HG03097 (cell line): ENCODE measurements around the gene NPVF.

Source experiments
- ATAC-seq: cut with Tn5 transposase; IDR thresholded peaks from one replicate; pipeline ENCODE4 v1.9.1; 2021; ENCODE audit not compliant: unreplicated experiment, low FRiP score

NPVF gene

GRCh38 chr7:25235471-25235870 lies 7.2 kb upstream of the NPVF start:
- no peak for ATAC-seq

DNA sequence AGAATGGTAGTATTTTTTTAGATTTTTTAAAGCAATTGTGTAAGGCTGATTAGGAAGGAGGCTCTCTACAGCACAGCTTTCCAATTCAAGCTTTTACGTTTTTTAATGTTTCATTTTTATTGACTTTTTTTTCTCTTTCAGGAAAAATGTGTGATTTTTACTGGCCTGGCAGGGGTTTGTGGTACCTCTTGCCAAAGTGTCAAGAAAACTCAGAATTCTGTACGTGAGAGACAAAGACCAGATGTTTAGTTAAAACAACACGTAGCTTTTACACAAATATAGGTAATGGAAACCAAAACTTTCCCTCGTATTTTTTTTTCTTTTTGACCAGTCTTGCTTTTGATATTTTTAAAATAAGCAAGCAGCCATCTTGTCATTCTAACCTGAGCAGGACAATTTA lies 6.0 kb upstream of the NPVF start:
- no peak for ATAC-seq

- no peak for ATAC-seq
Observed at GRCh38 chr7:25223206-25223605, 5.1 kb downstream of the NPVF start.

GRCh38 chr7:25222666-25223065 lies 5.6 kb downstream of the NPVF start:
- no peak for ATAC-seq

- ATAC-seq = no peak
Observed at GRCh38 chr7:25221009-25221408, 7.3 kb downstream of the NPVF start.

DNA sequence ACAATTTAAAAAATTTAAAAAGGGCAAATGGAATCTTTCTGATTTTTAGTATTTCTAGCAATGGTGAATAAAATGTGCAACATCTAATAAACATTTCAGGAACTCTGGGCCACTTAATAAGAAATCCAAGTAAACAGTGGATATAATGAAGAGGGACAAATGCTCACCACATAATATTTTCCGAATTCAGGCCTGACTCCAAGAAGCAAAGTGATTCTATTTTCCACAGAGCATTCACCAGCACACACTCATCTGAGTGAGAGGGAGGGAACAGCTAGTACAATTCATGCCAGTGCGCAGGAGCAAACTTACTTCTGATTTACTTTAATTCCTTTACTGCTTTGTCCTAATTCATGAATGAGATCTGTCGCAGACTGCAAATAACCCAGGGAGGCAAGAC lies 10.1 kb downstream of the NPVF start:
- ATAC-seq = no peak

DNA sequence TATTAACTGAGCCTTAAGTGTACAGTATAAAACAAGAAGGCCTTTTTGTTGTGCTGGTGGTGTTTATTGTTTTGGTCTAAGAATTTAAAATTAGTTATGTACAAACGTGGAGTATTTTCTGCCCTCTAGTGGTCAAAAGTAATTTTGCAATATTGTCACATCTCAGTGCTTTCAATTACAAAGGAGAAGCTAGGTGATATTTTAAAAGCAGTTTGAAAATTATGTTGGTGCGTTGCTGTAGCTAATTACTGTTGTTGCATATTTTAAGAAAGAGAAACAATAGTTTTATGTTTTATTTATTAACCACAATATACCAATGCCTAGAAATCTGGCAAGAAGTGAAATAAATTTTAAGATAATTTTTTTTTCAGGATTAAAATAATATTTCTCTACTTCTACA lies 11.4 kb downstream of the NPVF start:
- no peak for ATAC-seq

DNA sequence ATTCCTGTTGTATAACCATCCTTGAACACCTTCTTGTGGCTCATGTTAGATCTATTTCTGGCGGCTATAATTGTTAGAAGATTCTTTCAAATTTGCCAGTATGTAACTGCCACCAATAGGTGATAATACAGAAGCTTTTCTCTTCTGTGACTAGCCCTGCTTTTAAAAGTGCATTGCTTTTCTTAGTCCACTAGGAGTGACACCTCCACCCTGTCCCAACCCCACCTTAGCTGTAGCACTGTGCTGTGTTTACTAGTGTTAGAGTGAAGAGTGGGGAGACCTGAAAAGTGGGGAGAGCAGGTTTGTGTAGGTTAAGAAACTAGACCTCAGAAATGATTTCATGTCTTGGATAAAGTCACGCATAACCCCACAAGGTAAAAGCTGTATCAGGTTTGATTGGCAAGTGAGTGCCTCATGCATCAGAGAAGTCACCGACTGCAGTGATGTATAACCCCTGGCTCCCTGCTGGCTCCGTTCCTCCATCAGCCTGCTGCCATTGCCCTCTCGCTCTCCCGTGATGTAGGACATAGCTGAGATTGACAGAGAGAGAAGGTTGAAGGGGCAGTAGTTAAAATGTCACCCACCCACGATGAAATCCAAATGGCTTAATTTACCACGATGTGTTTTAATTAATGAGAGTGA lies 12.5 kb downstream of the NPVF start:
- ATAC-seq = no peak

DNA sequence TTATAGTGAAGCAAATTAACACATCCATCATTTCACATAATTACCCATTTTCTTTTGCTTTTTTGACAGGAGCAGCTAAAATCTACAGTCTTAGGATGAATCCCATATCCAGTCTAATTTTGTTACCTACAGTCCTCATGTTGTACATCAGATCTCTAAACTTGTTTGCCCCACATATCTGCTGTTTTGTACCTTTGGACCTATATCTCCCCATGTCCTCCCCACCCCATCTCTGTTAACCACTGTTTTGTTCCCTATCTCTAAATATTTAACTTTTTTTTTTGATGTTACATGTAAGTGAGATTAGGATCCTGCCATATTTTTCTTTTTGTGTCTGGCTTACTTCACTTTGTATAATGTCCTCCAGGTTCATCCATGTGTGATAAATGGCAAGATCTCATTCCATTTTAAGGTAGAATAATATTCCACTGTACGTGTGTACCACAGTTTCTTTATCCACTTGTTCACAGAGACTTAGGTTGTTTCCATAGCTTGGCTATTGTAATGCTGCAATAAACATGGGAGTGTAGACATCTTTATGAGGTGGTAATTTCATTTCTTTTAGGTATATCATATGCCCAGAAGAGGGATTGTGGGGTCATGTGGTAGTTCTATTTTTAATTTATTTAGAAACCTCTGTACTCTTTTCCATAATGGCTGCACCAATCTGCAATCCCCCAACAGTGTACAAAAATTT lies 19.6 kb downstream of the NPVF start:
- no peak for ATAC-seq

- no peak for ATAC-seq
Observed at GRCh38 chr7:25207887-25208286, 20.4 kb downstream of the NPVF start.

DNA sequence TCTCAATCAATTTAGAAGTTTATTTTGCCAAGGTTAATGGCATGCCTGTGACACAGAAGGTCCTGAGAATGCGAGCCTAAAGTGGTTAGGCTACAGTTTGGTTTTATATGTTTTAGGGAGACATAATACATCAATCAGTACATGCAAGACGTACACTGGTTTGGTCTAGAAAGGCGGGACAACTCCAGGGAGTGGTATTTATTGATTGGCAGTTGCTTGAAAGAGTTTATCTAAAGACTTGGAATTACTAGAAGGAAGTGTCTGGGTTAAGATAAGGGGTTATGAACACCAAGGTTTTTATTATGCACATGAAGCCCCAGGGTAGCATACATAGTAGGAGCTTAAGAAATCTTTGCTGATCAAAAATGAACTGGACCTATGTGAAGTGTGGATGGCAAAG lies 21.5 kb downstream of the NPVF start:
- ATAC-seq = no peak

DNA sequence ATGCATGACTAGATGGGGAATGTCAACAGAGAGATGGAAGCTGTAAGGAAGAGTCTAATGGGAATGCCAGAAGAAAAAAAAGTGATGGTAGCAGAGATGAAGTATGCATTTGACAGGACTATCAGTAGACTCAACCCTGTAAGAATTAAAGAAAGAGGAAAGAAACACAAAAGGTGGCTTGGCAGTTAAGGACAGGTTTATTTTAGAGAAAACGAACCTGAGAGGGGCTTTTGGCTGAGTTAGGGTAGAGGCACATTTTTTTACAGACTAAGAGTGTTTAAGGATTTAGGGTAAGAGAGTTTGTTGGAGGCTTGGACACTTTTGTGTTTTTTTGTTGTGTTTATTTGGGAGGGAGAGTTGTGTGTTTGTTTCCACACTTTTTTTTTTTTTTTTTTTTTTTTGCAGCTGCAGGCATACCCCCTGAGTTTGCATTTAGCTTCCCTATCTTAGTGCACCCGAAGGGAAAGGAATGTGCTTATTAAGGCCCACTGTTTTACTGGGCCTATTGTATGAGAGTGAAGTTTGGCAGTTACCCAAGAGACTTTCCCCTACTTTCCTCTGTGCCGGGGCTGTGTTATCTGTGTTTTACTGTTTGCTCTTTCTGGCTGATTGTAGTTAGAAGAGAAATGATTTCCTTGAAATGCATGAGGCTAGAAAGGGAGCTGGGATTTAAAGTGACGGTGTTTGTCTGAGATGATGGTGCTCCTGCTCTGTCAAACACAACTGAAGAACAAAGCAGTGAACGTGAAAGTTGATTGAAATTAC lies 32.0 kb downstream of the NPVF start:
- ATAC-seq = no peak

- no peak for ATAC-seq
Observed at GRCh38 chr7:25194036-25194435, 34.2 kb downstream of the NPVF start.

DNA sequence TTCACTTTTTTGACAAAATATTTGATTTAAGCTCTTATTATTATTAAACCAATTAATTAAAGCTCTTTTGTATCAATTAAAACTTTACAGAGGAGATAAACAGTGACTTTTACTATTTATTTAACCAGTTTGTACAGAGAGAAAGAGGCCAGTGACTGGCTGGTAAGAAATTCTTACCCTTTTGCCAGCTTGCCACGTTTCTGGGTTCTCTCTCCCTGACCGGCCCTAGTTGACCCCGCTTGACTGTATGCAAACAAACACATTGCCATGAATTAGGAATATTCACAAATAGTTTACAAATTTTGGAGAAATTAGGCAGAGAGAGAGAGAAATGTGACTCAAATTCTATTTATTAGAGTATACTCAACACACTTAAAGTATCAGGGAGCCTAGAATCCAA lies 36.2 kb downstream of the NPVF start:
- ATAC-seq = no peak

GRCh38 chr7:25189197-25189596 lies 39.1 kb downstream of the NPVF start:
- ATAC-seq = no peak

- ATAC-seq = no peak
Observed at GRCh38 chr7:25187932-25188331, 40.4 kb downstream of the NPVF start.

DNA sequence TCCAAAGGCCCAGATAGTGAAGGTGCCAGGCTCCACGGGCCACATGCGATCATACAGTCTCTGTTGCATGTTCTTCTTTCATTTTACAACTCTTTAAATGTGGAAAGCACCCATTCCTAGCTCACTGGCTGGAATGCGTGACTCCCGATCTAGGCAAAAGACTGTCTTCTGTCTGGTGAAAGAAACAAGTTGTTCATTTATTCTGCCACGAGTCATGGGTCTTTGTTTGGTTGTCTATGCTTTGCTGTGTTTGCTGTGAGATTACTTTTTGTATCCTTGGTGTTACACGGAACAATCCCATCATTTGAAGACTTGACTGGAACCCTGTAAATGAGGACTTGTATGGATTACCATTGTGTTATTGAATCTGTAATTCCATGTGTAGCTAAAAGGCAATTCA lies 41.9 kb downstream of the NPVF start:
- no peak for ATAC-seq

GRCh38 chr7:25181532-25181931 lies 46.8 kb downstream of the NPVF start:
- ATAC-seq = no peak

DNA sequence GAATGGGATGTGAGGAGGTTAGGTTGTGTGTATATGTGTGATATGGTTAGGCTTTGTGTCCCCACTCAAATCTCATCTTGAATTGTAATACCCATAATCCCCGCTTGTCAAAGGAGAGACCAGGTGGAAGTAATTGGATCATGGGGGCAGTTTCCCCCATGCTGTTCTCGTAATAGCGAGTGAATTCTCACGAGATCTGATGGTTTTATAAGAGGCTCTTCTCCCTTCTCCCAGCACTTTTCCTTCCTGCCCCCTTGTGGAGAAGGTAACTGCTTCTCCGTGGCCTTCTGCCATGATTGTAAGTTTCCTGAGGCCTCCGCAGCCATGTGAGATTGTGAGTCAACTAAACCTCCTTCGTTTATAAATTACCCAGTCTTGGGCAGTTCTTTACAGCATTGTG lies 47.3 kb downstream of the NPVF start:
- ATAC-seq = no peak

DNA sequence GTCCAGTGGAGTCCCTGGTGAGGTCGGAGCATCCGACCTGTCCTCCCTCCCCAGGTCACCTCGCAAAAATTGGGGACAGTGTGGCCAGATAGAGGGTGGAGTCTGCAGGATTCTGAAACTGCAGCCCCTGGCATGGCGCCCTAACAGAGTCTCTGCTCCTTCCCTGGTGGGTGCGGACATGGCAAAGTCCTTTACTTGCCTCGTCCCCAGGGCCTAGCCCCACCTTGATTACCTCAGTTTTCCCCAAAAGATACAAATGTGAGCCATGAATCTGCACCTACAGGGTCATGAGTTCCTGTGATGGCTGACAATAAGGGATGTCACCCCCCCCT lies 47.7 kb downstream of the NPVF start:
- peak; percentile 33 for ATAC-seq

DNA sequence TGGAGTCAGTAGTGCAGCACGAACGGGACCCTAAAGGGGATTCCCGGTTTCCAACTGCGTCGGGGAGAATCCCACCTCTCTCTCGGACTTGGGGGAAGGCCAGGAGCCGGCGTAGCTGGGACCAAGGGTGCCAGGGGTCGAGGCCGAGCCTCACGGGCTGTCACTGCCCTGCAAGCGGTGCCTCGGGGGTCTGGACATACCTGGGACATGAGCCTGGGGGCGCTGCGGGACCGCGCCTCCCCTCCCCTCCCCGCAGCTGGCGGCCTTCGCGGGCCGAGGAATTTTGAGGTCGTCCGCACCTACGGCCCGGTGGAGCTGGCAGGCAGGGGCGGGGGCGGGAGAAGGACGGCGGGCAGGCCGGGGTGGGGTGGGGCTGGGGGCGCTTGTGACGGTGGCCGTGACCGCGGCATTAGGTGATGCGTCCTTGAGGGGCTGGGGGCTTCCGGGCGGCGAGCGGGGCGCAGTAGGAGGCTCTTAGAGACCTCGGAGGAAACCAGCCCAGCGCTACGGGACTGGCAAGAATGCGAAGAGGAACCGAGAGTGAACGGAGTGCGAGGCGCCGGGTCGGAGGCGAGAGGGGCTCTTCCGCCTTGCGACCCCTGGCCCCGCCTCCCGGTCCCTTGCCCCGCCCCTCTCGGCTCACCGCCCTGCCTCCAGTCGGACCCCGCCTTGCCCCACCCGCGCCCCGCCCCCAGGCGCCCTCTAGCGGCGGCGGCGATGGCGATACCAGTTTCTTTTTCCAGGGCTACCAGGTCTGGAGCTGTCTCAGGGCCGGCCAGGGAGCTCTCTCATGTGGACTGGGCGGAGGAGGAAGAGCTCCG lies 48.3 kb downstream of the NPVF start:
- peak; percentile 95 for ATAC-seq
